Stimulated activated CD4-positive, alpha-beta T cell treated with anti-CD3 and anti-CD28 coated beads, TNF-alpha, amount 100 ng/mL, for 24 hours (primary cell): ENCODE results near the gene CNGA2.
A peak's percentile ranks its signal among the peaks of the same experiment; 100 is the strongest.

Experiments used
- DNase-seq, 3 experiments: peaks; one replicate each; pipeline ENCODE4 v3.0.0-alpha.2; 2020; ENCODE audit warnings: low read depth in 3 of 3

The CNGA2 gene

DNA sequence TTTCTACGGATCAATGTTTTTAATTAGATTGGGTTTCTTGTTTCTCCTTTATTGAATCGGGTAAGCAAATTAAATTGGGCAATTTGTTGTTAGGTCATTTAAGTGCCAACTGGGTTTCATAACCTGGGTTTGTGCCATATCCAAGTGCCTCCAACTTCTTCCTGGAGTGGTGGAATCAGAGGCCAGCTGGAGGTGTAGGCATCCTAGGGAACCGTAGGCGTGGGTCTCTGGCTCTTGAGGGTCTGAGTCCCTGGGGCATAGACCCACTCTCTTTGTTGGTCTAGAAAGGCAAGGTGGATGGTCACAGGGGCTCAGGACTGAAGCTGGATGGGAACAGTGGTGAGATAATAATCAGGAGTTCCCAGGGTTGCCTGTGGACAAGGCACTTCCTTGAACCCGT, 18.3 kb downstream of the CNGA2 start:
- no peak for DNase-seq

- DNase-seq: peak in 1 of 3 experiments; percentile 13
Observed at GRCh38 chrX:151753313-151754046, 18.9 kb downstream of the CNGA2 start.

DNA sequence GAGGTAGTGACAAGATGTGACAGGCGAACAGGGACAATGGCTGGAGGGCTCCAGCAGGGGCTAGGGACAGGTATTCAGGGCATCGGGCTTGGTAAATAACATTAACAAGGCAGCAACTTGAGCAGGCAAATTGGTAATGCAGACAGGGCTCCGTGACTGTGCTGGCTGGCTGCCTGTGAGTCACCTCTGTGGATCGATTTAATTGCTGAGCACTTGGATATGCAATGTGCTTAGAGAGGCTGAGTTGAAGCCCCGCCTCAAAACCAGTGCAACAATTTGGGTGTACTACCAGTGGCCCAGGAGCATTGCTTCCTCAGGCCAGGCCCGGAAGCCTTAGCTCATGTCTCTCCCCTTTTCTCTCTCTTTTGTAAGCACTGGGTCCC, 19.5 kb downstream of the CNGA2 start:
- DNase-seq: no peak

GRCh38 chrX:151754641-151755215, 20.2 kb downstream of the CNGA2 start:
- no peak for DNase-seq

DNA sequence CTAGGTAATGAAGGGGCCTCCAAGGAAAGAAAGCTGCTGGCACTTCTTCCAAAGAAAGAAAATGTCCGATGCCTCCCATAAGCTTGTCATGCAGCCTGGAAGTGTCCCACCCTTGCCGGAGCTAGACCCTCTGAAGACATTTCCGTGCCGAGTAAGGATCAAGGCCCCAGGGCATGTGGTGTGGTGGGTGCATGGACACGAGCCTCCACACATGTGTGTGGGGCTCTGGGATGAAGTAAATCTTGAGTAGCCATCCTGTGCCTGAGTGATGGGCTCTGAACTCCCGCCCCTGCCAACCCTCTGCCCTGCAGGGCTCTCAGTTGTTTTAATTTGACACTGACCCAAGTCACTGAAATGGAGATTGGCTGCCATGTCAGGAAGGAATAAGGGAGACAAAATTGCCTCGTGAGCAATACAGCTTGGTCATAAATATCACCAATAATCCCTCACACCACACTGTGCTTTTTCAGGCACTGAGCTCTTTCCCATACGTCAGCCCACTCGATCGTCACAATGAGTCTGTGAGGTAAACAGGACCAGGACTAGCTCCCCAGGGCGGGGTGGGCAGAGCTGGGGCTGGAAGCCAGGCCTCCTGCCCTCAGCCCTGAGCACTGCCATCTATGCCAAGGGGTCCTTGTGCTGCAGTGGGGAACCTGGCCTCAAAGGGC, 24.6 kb downstream of the CNGA2 start:
- no peak for DNase-seq

DNA sequence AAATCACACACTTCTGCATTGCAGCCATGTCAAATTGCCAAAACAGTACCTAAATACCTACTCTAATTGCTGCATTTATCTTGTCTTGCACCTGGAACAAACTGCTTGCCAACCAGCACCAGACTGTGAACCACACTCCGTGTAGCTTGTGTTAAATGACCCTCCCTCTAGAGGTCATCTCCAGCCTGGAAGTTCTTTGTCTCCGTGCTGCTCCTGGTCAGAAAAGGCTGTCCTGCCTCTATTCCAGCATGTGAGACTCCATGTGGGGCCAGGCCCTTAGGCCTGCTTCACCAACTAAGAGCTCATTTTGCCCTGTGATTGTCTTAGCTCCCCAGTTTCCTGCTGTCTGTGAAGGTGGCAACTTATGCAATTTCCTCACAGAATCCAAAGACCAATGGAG, 28.3 kb downstream of the CNGA2 start:
- no peak for DNase-seq

- no peak for DNase-seq
Observed at GRCh38 chrX:151763711-151764110, 29.2 kb downstream of the CNGA2 start.

- DNase-seq: no peak
Observed at GRCh38 chrX:151765026-151765425, 30.5 kb downstream of the CNGA2 start.

DNA sequence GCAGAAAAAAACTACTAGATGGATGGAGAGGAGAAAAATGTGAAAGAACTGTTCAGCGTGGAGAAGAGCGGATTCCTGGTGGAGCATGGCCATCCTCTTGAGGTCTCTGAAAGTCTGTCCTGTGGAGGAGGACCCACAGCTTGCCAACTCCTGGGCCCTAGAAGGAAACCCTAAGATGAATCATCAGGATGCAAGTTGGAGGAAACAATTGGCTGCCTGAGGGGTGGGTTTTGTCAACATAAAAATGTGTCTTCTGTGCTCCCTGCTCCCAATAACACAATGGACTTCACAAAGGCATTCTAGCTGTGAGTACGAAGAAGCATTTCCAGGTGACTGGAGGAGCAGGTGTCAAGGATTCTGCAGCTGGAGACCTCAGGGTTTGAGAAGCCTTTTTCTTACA, 37.2 kb downstream of the CNGA2 start:
- DNase-seq: no peak

- no peak for DNase-seq
Observed at GRCh38 chrX:151773434-151773833, 38.9 kb downstream of the CNGA2 start.

- DNase-seq: no peak
Observed at GRCh38 chrX:151774421-151774820, 39.9 kb downstream of the CNGA2 start.

DNA sequence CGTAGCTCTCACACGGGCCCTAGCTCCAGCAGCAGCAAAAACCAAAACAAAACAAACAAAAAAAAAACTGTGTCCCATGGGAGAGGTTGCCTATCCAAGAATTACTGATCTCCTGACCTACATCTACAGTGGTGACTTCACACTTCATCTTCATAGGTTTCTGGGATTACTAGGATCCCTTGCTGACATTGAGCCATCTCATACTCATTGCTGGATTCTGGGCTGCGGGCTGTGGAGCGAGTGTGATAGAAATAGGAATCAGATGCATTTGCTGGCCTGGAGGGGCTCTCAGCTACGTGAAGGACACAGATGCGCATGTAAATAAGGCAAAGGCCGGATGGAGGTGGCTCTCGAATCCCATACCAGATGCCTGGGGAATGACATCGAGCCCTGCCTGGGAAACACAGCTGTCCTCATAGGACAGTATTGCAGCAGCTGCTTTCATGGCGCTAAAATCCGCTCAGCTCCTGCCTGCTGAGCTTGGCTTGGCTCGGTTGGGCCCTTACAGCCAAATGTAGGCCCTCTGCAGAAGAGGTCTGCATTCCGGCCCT, 41.7 kb downstream of the CNGA2 start:
- DNase-seq: no peak

- DNase-seq: no peak
Observed at GRCh38 chrX:151776936-151777335, 42.4 kb downstream of the CNGA2 start.

DNA sequence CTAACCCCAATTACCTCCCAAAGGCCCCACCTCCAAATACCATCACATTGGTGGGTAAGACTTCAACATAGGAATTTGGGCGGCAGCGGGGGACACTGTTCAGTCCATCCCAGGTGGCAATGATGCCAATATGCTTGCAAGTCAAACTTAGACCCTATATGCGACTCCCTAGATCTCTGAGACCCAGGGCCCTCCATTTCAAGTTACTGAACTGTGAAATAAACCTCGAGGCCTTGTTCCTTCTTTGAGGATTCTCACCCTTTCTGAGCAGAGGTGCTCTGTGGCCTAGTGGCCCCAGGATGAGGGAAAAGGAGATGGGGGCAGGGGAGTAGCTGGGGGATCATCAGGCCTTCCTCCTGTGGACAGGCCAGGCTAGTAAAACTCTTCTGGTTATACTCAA, 44.7 kb downstream of the CNGA2 start:
- DNase-seq: no peak

DNA sequence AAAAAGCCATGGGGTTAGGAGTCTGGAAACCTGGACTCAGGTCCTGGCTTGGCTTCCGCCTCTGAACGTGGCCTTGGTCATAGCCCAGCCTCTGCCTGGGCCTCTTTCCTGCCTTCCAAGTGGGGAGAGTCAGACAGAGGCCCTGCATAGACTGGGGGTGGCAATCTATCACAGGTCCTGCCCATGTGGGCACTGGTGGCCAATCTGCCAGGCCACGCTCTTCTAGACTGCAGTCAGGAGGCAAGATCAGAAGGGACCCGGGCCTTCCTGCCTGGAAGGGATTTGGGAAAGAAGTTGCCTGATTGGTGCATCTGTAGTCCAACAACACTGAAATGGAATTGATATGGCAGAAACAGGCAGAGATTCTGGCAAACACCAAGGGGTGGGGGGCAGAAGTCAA, 46.1 kb downstream of the CNGA2 start:
- no peak for DNase-seq

GRCh38 chrX:151789179-151789800, 54.7 kb downstream of the CNGA2 start:
- DNase-seq: no peak

DNA sequence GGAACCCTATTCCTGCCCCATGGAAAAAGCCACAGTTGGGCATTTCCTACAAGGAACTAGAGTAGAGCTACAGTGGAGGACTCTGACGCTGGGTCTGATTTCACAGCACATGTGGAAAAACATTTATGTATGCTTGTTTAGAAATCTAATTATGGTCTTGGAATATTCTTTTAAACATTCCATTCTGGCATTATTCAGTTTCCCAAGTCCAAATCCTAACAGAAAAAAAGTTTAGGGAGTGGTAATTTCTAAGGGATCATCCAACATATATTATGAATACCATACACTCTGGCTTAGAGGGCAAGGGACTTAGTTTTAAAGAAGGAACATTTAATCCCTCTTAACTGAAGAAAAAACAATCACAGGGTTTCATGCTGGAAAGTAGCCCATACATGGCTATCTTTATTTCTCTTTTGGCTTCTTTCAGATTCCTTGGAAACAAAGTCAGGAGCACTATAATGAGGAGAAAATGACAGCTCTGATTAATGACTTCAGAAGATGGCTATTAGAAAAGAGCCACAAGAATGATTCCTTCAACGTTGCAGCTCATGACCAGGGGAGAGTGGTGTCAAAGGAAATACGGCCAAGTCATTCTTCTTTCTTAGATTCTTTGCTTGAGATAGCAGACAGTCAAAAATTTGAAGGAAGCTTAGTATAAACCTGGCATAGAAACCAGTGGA, 56.1 kb downstream of the CNGA2 start:
- DNase-seq: no peak

- DNase-seq: no peak
Observed at GRCh38 chrX:151791961-151792360, 57.4 kb downstream of the CNGA2 start.

DNA sequence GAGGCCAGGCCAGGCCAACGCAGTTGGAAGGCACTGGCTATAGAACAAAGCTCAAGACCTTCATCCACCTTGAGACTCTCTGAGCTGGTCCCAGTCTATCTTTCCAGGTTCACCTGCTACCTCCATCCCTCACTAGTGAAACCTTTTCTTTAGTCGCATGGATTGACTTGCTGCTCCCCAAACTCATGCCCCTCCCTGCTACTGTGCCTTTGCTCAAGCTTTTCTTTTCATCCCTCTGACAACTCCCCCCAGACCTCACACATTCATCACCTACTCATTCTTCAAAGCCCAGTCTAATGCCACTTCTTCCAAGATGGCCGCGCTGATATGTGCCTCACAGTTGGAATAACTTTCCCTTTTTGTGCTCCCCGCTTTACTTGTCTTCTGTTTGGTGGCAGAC, 58.0 kb downstream of the CNGA2 start:
- no peak for DNase-seq

DNA sequence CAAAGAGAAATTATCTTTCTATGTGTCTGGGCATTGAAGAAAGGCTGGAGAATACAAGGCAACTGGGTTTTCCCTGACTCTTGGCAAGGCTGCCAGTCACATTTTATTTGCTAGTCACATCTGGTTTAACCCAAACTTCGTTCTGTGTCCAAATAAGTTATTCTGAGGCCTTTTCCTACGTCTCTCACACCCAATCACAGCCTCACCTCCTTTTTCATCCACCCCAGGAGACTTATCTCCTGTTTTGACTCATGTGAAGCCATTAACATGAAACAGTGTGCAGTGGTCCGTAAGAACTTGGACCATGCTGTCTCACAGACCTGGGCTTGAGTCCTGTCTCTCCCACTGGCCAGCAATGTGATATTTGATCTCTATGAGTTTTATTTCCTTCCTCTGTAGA, 59.3 kb downstream of the CNGA2 start:
- DNase-seq: no peak
